ENCODE data around the gene PHETA2.

PHETA2 gene

GRCh38 chr22:42062506-42063170 is 11.4 kb upstream of the PHETA2 start:
- no peak overlapping the region for H3K4me3 ChIP-seq (ENCODE audit: low read depth, low read length)
- TF ChIP-seq, protein P1, sequence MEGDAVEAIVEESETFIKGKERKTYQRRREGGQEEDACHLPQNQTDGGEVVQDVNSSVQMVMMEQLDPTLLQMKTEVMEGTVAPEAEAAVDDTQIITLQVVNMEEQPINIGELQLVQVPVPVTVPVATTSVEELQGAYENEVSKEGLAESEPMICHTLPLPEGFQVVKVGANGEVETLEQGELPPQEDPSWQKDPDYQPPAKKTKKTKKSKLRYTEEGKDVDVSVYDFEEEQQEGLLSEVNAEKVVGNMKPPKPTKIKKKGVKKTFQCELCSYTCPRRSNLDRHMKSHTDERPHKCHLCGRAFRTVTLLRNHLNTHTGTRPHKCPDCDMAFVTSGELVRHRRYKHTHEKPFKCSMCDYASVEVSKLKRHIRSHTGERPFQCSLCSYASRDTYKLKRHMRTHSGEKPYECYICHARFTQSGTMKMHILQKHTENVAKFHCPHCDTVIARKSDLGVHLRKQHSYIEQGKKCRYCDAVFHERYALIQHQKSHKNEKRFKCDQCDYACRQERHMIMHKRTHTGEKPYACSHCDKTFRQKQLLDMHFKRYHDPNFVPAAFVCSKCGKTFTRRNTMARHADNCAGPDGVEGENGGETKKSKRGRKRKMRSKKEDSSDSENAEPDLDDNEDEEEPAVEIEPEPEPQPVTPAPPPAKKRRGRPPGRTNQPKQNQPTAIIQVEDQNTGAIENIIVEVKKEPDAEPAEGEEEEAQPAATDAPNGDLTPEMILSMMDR (IDR thresholded peaks at IDR 0.05; ENCODE audit: control insufficient read depth, extremely low read depth, insufficient read depth): no peak
- DNase-seq (ENCODE audit: low read depth): no peak

DNA sequence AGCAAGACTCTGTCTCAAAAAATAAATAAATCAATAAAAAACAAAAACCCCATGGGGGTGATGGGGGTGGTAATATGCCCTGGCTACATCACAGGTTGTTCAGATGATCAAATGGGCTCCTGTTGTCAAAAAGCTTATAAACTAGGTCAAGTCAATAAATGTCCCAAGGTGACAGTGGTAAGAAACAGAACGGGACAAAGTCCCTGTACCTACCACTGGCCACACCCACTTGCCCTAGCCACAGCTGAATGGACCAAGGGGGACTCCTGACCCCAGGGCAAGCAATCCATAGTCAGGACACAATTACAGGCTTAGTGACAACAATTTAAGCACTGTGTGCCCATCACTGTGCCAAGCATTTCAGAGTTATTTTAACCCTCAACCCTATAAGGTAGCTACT is 9.4 kb upstream of the PHETA2 start:
- TF ChIP-seq, protein P1 (IDR thresholded peaks at IDR 0.05; ENCODE audit: control insufficient read depth, extremely low read depth, insufficient read depth): no peak
- no peak overlapping the region for H3K4me3 ChIP-seq (ENCODE audit: low read depth, low read length)
- no peak for DNase-seq (ENCODE audit: low read depth)

GRCh38 chr22:42065438-42066125 is 8.5 kb upstream of the PHETA2 start:
- TF ChIP-seq, protein P1 (IDR thresholded peaks at IDR 0.05; ENCODE audit: control insufficient read depth, extremely low read depth, insufficient read depth): no peak

GRCh38 chr22:42066126-42066761 is 7.8 kb upstream of the PHETA2 start:
- DNase-seq (ENCODE audit: low read depth): no peak
- H3K4me3 ChIP-seq (ENCODE audit: low read depth, low read length): no peak overlapping the region
- TF ChIP-seq, protein P1 (IDR thresholded peaks at IDR 0.05; ENCODE audit: control insufficient read depth, extremely low read depth, insufficient read depth): no peak

More at GRCh38 chr22:42065438-42066125, 8.5 kb upstream of the PHETA2 start:
- DNase-seq (ENCODE audit: low read depth): no peak
- no peak overlapping the region for H3K4me3 ChIP-seq (ENCODE audit: low read depth, low read length)

GRCh38 chr22:42066937-42067336 is 7.1 kb upstream of the PHETA2 start:
- no peak overlapping the region for H3K4me3 ChIP-seq (ENCODE audit: low read depth, low read length)
- DNase-seq (ENCODE audit: low read depth): no peak
- TF ChIP-seq, protein P1 (IDR thresholded peaks at IDR 0.05; ENCODE audit: control insufficient read depth, extremely low read depth, insufficient read depth): no peak

- DNase-seq (ENCODE audit: low read depth): no peak
Measured at GRCh38 chr22:42067671-42068251, 6.3 kb upstream of the PHETA2 start.

More at GRCh38 chr22:42067671-42068251, 6.3 kb upstream of the PHETA2 start:
- TF ChIP-seq, protein P1 (IDR thresholded peaks at IDR 0.05; ENCODE audit: control insufficient read depth, extremely low read depth, insufficient read depth): no peak
- no peak overlapping the region for H3K4me3 ChIP-seq (ENCODE audit: low read depth, low read length)

Data from LNCaP clone FGC (cell line).